ENCODE data around the gene ELOVL5.

- TF ChIP-seq CTCF (conservative IDR thresholded peaks at IDR 0.05) (no peak), ZFX (IDR thresholded peaks at IDR 0.05) (no peak)
Observed at GRCh38 chr6:53230775-53231467, 117.8 kb downstream of the ELOVL5 start.

Measured in C4-2B (cell line).